ENCODE data around the gene TYW1B.
"Not testable (repeated sequence)": the region's sequence is repeated elsewhere in the genome, so short reads cannot be mapped to it uniquely, and the experiment has no call there.

- not testable (repeated sequence) for TF ChIP-seq POLR2A, EP300, POLR2AphosphoS5 (IDR thresholded peaks at IDR 0.05)
- TF ChIP-seq, protein P1, sequence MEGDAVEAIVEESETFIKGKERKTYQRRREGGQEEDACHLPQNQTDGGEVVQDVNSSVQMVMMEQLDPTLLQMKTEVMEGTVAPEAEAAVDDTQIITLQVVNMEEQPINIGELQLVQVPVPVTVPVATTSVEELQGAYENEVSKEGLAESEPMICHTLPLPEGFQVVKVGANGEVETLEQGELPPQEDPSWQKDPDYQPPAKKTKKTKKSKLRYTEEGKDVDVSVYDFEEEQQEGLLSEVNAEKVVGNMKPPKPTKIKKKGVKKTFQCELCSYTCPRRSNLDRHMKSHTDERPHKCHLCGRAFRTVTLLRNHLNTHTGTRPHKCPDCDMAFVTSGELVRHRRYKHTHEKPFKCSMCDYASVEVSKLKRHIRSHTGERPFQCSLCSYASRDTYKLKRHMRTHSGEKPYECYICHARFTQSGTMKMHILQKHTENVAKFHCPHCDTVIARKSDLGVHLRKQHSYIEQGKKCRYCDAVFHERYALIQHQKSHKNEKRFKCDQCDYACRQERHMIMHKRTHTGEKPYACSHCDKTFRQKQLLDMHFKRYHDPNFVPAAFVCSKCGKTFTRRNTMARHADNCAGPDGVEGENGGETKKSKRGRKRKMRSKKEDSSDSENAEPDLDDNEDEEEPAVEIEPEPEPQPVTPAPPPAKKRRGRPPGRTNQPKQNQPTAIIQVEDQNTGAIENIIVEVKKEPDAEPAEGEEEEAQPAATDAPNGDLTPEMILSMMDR (IDR thresholded peaks at IDR 0.05): not testable (repeated sequence)
Measured at GRCh38 chr7:72604771-72605611, 223.0 kb downstream of the TYW1B start.
